Measurements from ENCODE around the gene QSOX2. TPM values are rescaled to one million over a fixed set of nuclear protein-coding genes. Genes with fewer than 3 reads are reported as not detected.

The QSOX2 gene
- total RNA-seq, 1 donor: 7.1 TPM

GRCh38 chr9:136219276-136219675 is 26.3 kb downstream of the QSOX2 start:
- H3K4me3 ChIP-seq (ENCODE audit: low read depth, low read length): no peak overlapping the region
- TF ChIP-seq, protein P1, sequence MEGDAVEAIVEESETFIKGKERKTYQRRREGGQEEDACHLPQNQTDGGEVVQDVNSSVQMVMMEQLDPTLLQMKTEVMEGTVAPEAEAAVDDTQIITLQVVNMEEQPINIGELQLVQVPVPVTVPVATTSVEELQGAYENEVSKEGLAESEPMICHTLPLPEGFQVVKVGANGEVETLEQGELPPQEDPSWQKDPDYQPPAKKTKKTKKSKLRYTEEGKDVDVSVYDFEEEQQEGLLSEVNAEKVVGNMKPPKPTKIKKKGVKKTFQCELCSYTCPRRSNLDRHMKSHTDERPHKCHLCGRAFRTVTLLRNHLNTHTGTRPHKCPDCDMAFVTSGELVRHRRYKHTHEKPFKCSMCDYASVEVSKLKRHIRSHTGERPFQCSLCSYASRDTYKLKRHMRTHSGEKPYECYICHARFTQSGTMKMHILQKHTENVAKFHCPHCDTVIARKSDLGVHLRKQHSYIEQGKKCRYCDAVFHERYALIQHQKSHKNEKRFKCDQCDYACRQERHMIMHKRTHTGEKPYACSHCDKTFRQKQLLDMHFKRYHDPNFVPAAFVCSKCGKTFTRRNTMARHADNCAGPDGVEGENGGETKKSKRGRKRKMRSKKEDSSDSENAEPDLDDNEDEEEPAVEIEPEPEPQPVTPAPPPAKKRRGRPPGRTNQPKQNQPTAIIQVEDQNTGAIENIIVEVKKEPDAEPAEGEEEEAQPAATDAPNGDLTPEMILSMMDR (IDR thresholded peaks at IDR 0.05; ENCODE audit: insufficient read depth, low read length): no peak
- no peak for DNase-seq (ENCODE audit: low read depth)

- TF ChIP-seq, protein P1 (IDR thresholded peaks at IDR 0.05; ENCODE audit: insufficient read depth, low read length): no peak
- no peak overlapping the region for H3K4me3 ChIP-seq (ENCODE audit: low read depth, low read length)
- no peak for DNase-seq (ENCODE audit: low read depth)
These were observed 26.9 kb downstream of the QSOX2 start for GRCh38 chr9:136218673-136219072.

- TF ChIP-seq, protein P1 (IDR thresholded peaks at IDR 0.05; ENCODE audit: insufficient read depth, low read length): no peak
These were observed 27.3 kb downstream of the QSOX2 start for GRCh38 chr9:136218271-136218670.

GRCh38 chr9:136216541-136217244 is 28.9 kb downstream of the QSOX2 start:
- no peak for DNase-seq (ENCODE audit: low read depth)
- no peak overlapping the region for H3K4me3 ChIP-seq (ENCODE audit: low read depth, low read length)
- TF ChIP-seq, protein P1 (IDR thresholded peaks at IDR 0.05; ENCODE audit: insufficient read depth, low read length): no peak

More at GRCh38 chr9:136218271-136218670, 27.3 kb downstream of the QSOX2 start:
- H3K4me3 ChIP-seq (ENCODE audit: low read depth, low read length): no peak overlapping the region
- DNase-seq (ENCODE audit: low read depth): no peak

DNA sequence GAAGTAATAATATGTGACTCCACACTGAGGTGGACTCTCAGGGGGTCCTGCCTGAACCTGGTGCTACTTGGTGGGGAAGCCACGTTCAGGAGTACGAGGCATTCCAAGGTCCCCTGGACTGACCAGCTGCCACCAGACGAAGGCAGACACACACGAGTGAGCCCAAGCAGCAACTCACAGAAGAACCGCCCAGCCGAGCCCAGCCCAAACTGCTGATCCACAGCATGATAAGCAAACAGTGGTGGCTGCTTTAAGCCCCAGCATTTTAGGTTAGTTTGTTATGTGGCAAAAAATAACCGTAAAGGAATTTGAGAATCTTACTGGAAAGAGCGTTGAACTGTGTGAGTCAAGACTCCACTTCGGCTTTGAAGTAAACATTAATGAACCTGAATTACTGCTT is 31.9 kb downstream of the QSOX2 start:
- DNase-seq (ENCODE audit: low read depth): no peak
- no peak overlapping the region for H3K4me3 ChIP-seq (ENCODE audit: low read depth, low read length)
- TF ChIP-seq, protein P1 (IDR thresholded peaks at IDR 0.05; ENCODE audit: insufficient read depth, low read length): no peak

GRCh38 chr9:136212345-136212950 is 33.2 kb downstream of the QSOX2 start:
- no peak for DNase-seq (ENCODE audit: low read depth)
- H3K4me3 ChIP-seq (ENCODE audit: low read depth, low read length): no peak overlapping the region
- TF ChIP-seq, protein P1 (IDR thresholded peaks at IDR 0.05; ENCODE audit: insufficient read depth, low read length): no peak
